ENCODE measurements around the gene DPP6. TPM values are rescaled to one million over a fixed set of nuclear protein-coding genes. Genes with fewer than 3 reads are reported as not detected.
"Not testable (repeated sequence)": the region's sequence is repeated elsewhere in the genome, so short reads cannot be mapped to it uniquely, and the experiment has no call there.

DPP6 gene
- total RNA-seq, 1 experiment from 2014 or later, result not detected

DNA sequence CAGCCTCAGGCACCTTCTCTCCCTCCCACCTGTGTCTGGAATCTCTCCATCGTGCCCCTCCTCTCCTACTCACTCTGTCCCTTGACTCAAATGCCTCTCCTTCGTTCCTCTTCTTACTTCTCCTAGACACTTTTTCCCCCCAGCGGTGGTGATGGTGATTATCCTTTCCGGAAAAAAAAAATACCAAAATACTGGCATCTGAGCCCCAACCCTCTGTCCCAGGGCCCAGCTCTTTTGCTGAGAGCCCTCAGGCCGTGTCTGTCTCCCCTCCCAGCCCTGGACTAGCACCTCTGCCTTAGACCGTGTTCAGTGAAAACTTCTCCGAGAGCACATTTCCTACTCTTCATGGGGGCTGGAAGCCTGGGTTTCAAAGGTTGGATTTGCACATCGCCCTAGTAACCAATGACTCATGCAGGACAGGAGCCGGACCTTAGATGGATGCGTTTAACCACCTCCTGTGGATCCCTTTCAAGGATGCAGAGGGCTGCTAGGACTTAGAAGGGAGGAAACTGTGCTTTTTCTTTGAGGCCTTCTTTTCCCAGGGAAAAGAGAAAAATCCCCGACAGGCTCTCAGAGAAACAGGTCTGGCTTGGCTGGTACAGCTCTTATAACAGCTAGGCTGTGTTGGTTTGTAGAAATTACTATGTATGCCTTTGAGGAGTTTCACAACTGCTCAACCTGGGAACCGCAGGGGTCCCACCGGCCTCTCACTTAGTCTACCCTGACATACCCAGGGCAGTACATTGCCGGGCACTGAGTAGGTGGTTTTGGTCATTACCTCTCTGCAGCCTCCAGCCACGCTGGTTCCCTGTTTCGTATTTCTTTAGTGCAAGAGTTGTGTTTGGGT is 1.5 kb downstream of the DPP6 start:
- BruUV-seq (replicated peaks); intact Hi-C loops (cut with micrococcal nuclease; ENCODE audit: unreplicated experiment); H3K9me3 ChIP-seq; H3K4me3 ChIP-seq (ENCODE audit: low read depth, low read length); CTCF ChIA-PET; POLR2A ChIA-PET; H3K4me1 ChIP-seq; H3K4me3 Mint-ChIP-seq (ENCODE audit: unreplicated experiment); H3K9me3 Mint-ChIP-seq (ENCODE audit: unreplicated experiment); H3K27ac Mint-ChIP-seq (ENCODE audit: unreplicated experiment); H3K36me3 Mint-ChIP-seq (ENCODE audit: insufficient read depth, unreplicated experiment); DNase-seq; H3K27me3 Mint-ChIP-seq (ENCODE audit: insufficient read depth, unreplicated experiment); H3K27me3 ChIP-seq (replicated peaks; ENCODE audit: control insufficient read depth, insufficient read depth, low read length); H3K36me3 ChIP-seq (ENCODE audit: control insufficient read depth, insufficient read depth, low read length); H3K4me1 Mint-ChIP-seq (ENCODE audit: low read depth, unreplicated experiment): not testable (repeated sequence)

DNA sequence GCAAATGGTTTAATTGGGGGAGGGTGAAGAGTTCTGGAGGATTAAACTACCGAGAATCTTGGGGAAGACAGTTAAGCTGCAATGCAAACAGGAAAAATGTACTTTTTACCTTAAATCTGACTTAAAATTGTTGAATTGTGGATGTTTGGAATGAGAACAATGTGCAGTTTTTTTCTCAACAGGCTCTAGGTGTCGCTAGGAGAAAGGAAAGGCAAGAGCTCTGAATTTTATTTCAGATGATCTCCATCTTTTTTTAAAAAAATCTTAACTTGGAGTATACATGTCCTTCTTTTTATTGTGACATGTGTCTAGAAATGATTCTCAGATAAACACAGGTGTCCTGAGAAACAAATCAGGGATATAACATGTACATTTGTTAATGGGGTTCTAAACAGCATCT is 2.5 kb downstream of the DPP6 start:
- H3K4me1 ChIP-seq; H3K36me3 ChIP-seq (ENCODE audit: control insufficient read depth, insufficient read depth, low read length); H3K27ac Mint-ChIP-seq (ENCODE audit: unreplicated experiment); H3K36me3 Mint-ChIP-seq (ENCODE audit: insufficient read depth, unreplicated experiment); CTCF ChIA-PET; H3K9me3 Mint-ChIP-seq (ENCODE audit: unreplicated experiment); H3K4me1 Mint-ChIP-seq (ENCODE audit: low read depth, unreplicated experiment); H3K27me3 Mint-ChIP-seq (ENCODE audit: insufficient read depth, unreplicated experiment); POLR2A ChIA-PET; H3K9me3 ChIP-seq; DNase-seq; intact Hi-C loops (cut with micrococcal nuclease; ENCODE audit: unreplicated experiment); H3K4me3 Mint-ChIP-seq (ENCODE audit: unreplicated experiment); H3K27me3 ChIP-seq (replicated peaks; ENCODE audit: control insufficient read depth, insufficient read depth, low read length); BruUV-seq (replicated peaks); H3K4me3 ChIP-seq (ENCODE audit: low read depth, low read length): not testable (repeated sequence)

DNA sequence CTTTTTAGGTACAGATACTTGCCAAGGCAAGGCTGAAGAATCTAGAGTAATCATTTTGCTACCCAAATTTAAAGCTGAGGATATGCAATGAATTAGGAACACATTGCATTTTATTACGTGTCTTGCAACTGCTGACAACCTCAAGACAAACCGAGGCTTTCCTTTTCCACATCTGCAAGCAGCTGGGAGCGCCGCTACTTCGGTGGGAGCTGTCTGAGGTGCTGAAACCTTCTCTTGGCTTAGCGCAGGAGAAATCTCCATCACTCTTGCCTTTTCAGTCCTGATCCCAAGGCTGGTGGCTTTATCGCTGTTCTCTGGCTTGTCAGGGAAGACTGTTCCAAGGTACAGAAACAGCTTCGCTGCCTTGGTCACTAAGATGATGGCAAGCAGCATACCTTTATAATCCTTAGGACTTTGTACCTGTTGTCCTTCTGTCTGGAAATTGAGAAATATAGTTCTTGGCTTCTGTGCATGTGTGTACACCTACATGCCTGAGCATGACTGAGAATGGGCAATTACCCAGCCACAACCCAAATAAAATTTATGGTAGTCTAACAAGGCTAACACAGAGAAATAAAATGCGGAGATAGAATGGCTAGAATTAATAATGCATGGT is 3.4 kb downstream of the DPP6 start:
- H3K4me1 ChIP-seq; H3K27ac Mint-ChIP-seq (ENCODE audit: unreplicated experiment); H3K4me3 Mint-ChIP-seq (ENCODE audit: unreplicated experiment); H3K4me1 Mint-ChIP-seq (ENCODE audit: low read depth, unreplicated experiment); H3K36me3 ChIP-seq (ENCODE audit: control insufficient read depth, insufficient read depth, low read length); H3K4me3 ChIP-seq (ENCODE audit: low read depth, low read length); H3K36me3 Mint-ChIP-seq (ENCODE audit: insufficient read depth, unreplicated experiment); H3K9me3 Mint-ChIP-seq (ENCODE audit: unreplicated experiment); H3K27me3 Mint-ChIP-seq (ENCODE audit: insufficient read depth, unreplicated experiment); CTCF ChIA-PET; POLR2A ChIA-PET; H3K9me3 ChIP-seq; H3K27me3 ChIP-seq (replicated peaks; ENCODE audit: control insufficient read depth, insufficient read depth, low read length); intact Hi-C loops (cut with micrococcal nuclease; ENCODE audit: unreplicated experiment); BruUV-seq (replicated peaks): not testable (repeated sequence)
- DNase-seq, result peak; percentile 53 to 57

DNA sequence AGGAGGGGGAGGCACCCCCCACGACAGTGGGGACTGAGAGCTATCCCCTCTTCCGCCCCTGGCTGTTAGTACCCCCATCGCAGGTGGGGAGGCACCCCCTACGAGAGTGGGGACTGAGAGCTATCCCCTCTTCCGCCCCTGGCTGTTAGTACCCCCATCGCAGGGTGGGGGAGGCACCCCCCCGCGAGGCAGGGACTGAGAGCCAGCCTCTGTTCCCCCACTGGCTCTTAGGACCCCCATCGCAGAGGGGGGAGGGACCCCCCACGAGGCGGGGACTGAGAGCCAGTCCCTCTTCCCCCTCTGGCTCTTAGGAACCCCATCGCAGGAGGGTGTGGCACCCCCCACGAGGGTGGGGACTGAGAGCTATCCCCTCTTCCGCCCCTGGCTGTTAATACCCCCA is 6.6 kb downstream of the DPP6 start:
- not testable (repeated sequence) for H3K9me3 Mint-ChIP-seq (ENCODE audit: unreplicated experiment); H3K4me3 Mint-ChIP-seq (ENCODE audit: unreplicated experiment)

DNA sequence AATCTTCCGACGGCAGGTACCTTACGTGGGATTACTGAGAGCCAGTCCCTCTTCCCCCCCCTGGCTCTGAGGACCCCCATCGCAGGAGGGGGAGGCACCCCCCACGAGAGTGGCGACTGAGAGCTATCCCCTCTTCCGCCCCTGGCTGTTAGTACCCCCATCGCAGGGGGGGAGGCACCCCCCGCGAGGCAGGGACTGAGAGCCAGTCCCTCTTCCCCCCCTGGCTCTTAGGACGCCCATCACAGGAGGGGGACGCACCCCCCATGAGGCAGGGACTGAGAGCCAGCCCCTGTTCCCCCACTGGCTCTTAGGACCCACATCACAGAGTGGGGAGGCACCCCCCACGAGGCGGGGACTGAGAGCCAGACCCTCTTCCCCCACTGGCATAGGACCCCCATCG is 8.4 kb downstream of the DPP6 start:
- intact Hi-C loops (cut with micrococcal nuclease; ENCODE audit: unreplicated experiment); H3K4me1 Mint-ChIP-seq (ENCODE audit: low read depth, unreplicated experiment); H3K27ac Mint-ChIP-seq (ENCODE audit: unreplicated experiment); H3K9me3 ChIP-seq; H3K4me3 ChIP-seq (ENCODE audit: low read depth, low read length); H3K9me3 Mint-ChIP-seq (ENCODE audit: unreplicated experiment); H3K27me3 ChIP-seq (replicated peaks; ENCODE audit: control insufficient read depth, insufficient read depth, low read length); H3K36me3 ChIP-seq (ENCODE audit: control insufficient read depth, insufficient read depth, low read length); H3K27me3 Mint-ChIP-seq (ENCODE audit: insufficient read depth, unreplicated experiment); POLR2A ChIA-PET; CTCF ChIA-PET; BruUV-seq (replicated peaks); H3K4me1 ChIP-seq; H3K4me3 Mint-ChIP-seq (ENCODE audit: unreplicated experiment); DNase-seq; H3K36me3 Mint-ChIP-seq (ENCODE audit: insufficient read depth, unreplicated experiment): not testable (repeated sequence)

More for the DNA sequence above, 6.6 kb downstream of the DPP6 start:
- H3K27me3 ChIP-seq (replicated peaks; ENCODE audit: control insufficient read depth, insufficient read depth, low read length); POLR2A ChIA-PET; H3K27ac Mint-ChIP-seq (ENCODE audit: unreplicated experiment); DNase-seq; H3K36me3 Mint-ChIP-seq (ENCODE audit: insufficient read depth, unreplicated experiment); intact Hi-C loops (cut with micrococcal nuclease; ENCODE audit: unreplicated experiment); H3K4me3 ChIP-seq (ENCODE audit: low read depth, low read length); H3K36me3 ChIP-seq (ENCODE audit: control insufficient read depth, insufficient read depth, low read length); H3K4me1 Mint-ChIP-seq (ENCODE audit: low read depth, unreplicated experiment); H3K27me3 Mint-ChIP-seq (ENCODE audit: insufficient read depth, unreplicated experiment); H3K4me1 ChIP-seq; H3K9me3 ChIP-seq; BruUV-seq (replicated peaks); CTCF ChIA-PET: not testable (repeated sequence)

Measured in Caco-2 (cell line).